ENCODE results near the gene PLEKHA5. TPM values are rescaled to one million over a fixed set of nuclear protein-coding genes. Genes with fewer than 3 reads are reported as not detected.

The PLEKHA5 gene
- total RNA-seq, 1 donor = 82.2 TPM

- no peaks in the 10 kb centered on the region for H4K20me1 ChIP-seq (ENCODE audit: insufficient read depth, low read length)
- no peak overlapping the region for H3K27ac ChIP-seq (ENCODE audit: low read depth, low read length)
- H3K36me3 ChIP-seq (ENCODE audit: insufficient read depth, low read length) = peaks cover 12% of the 10 kb centered on the region
- H3K9me3 ChIP-seq (ENCODE audit: low read depth, low read length) = no peaks in the 10 kb centered on the region
- TF ChIP-seq CTCF (IDR thresholded peaks at IDR 0.05; ENCODE audit: extremely low read depth, low read depth, low read length) = no peak
- no peaks in the 10 kb centered on the region for H3K79me2 ChIP-seq (ENCODE audit: insufficient read depth, low read length)
- H2AFZ ChIP-seq (ENCODE audit: low read length) = no peak overlapping the region
- H3K4me2 ChIP-seq (ENCODE audit: insufficient read depth, low read length) = no peak overlapping the region
- no peaks in the 10 kb centered on the region for H3K27me3 ChIP-seq (ENCODE audit: insufficient read depth, low read length)
- H3K4me1 ChIP-seq (ENCODE audit: insufficient read depth, low read length) = peaks cover 17% of the 10 kb centered on the region
- no peak overlapping the region for H3K4me3 ChIP-seq (ENCODE audit: insufficient read depth, low read length)
- DNase-seq (ENCODE audit: insufficient read length, low spot score, missing footprints) = no peak
These were observed 148.2 kb downstream of the PLEKHA5 start for GRCh38 chr12:19277711-19278110.

- Histone ChIP-seq H3K9me3 (ENCODE audit: low read depth, low read length) (no peaks in the 10 kb centered on the region), H4K20me1 (ENCODE audit: insufficient read depth, low read length) (no peaks in the 10 kb centered on the region), H3K27ac (ENCODE audit: low read depth, low read length) (no peak overlapping the region), H3K36me3 (ENCODE audit: insufficient read depth, low read length) (peaks cover 15% of the 10 kb centered on the region), H3K4me2 (ENCODE audit: insufficient read depth, low read length) (no peak overlapping the region), H2AFZ (ENCODE audit: low read length) (no peak overlapping the region), H3K4me1 (ENCODE audit: insufficient read depth, low read length) (peaks cover 12% of the 10 kb centered on the region), H3K27me3 (ENCODE audit: insufficient read depth, low read length) (no peaks in the 10 kb centered on the region), H3K79me2 (ENCODE audit: insufficient read depth, low read length) (no peaks in the 10 kb centered on the region), H3K4me3 (ENCODE audit: insufficient read depth, low read length) (no peak overlapping the region)
- no peak for TF ChIP-seq CTCF (IDR thresholded peaks at IDR 0.05; ENCODE audit: extremely low read depth, low read depth, low read length)
- DNase-seq (ENCODE audit: insufficient read length, low spot score, missing footprints) = no peak
These were observed 148.9 kb downstream of the PLEKHA5 start for GRCh38 chr12:19278407-19278806.

- no peak overlapping the region for H3K4me2 ChIP-seq (ENCODE audit: insufficient read depth, low read length)
- peaks cover 16% of the 10 kb centered on the region for H3K36me3 ChIP-seq (ENCODE audit: insufficient read depth, low read length)
- no peak for TF ChIP-seq CTCF (IDR thresholded peaks at IDR 0.05; ENCODE audit: extremely low read depth, low read depth, low read length)
- DNase-seq (ENCODE audit: insufficient read length, low spot score, missing footprints) = no peak
- no peaks in the 10 kb centered on the region for H3K4me1 ChIP-seq (ENCODE audit: insufficient read depth, low read length)
- H3K27me3 ChIP-seq (ENCODE audit: insufficient read depth, low read length) = no peaks in the 10 kb centered on the region
- H3K27ac ChIP-seq (ENCODE audit: low read depth, low read length) = no peak overlapping the region
- no peak overlapping the region for H3K4me3 ChIP-seq (ENCODE audit: insufficient read depth, low read length)
- H2AFZ ChIP-seq (ENCODE audit: low read length) = no peak overlapping the region
- H3K9me3 ChIP-seq (ENCODE audit: low read depth, low read length) = no peaks in the 10 kb centered on the region
- H3K79me2 ChIP-seq (ENCODE audit: insufficient read depth, low read length) = no peaks in the 10 kb centered on the region
- no peaks in the 10 kb centered on the region for H4K20me1 ChIP-seq (ENCODE audit: insufficient read depth, low read length)
These were observed 152.7 kb downstream of the PLEKHA5 start for GRCh38 chr12:19282133-19282699.

GRCh38 chr12:19284658-19285057 lies 155.1 kb downstream of the PLEKHA5 start:
- Histone ChIP-seq H3K4me3 (ENCODE audit: insufficient read depth, low read length) (no peak overlapping the region), H3K79me2 (ENCODE audit: insufficient read depth, low read length) (no peaks in the 10 kb centered on the region), H2AFZ (ENCODE audit: low read length) (no peak overlapping the region), H3K36me3 (ENCODE audit: insufficient read depth, low read length) (peaks cover 16% of the 10 kb centered on the region), H3K27me3 (ENCODE audit: insufficient read depth, low read length) (no peaks in the 10 kb centered on the region), H4K20me1 (ENCODE audit: insufficient read depth, low read length) (no peaks in the 10 kb centered on the region), H3K27ac (ENCODE audit: low read depth, low read length) (no peak overlapping the region), H3K9me3 (ENCODE audit: low read depth, low read length) (no peaks in the 10 kb centered on the region), H3K4me2 (ENCODE audit: insufficient read depth, low read length) (no peak overlapping the region), H3K4me1 (ENCODE audit: insufficient read depth, low read length) (no peaks in the 10 kb centered on the region)
- DNase-seq (ENCODE audit: insufficient read length, low spot score, missing footprints) = no peak
- no peak for TF ChIP-seq CTCF (IDR thresholded peaks at IDR 0.05; ENCODE audit: extremely low read depth, low read depth, low read length)
